Panc1 (cell line): ENCODE results near the gene KHSRP. TPM values are rescaled to one million over a fixed set of nuclear protein-coding genes. Genes with fewer than 3 reads are reported as not detected.
A peak's percentile ranks its signal among the peaks of the same experiment; 100 is the strongest.

Source experiments
- ATAC-seq: fragments of 200-7000 bp; cut with Tn5 transposase; 2 replicates; pipeline ENCODE4 v1.9.1; 2020; ENCODE audit warnings: mild to moderate bottlenecking, moderate library complexity
- BruUV-seq: library from RNA; stranded (reverse); fragments of 400-500 nt; replicated peaks from 2 replicates; lab custom pipeline; 2021; lab: Mats Ljungman, UMichigan
- CTCF ChIA-PET: fragments of 300-600 bp; sonication (Branson Sonifier 250); formaldehyde crosslinking; loops from one replicate; lab custom pipeline; 2022; ENCODE audit warnings: antibody characterized with exemption; lab: Charles Lee
- POLR2A ChIA-PET: fragments of 300-600 bp; sonication (Branson Sonifier 250); formaldehyde crosslinking; loops from one replicate; lab custom pipeline; 2022; ENCODE audit warnings: antibody characterized with exemption; lab: Charles Lee
- DNase-seq: peaks from one replicate; pipeline ENCODE4 v3.0.0-alpha.2; 2010; ENCODE audit warnings: low read depth, low spot score
- H3K27ac ChIP-seq: 2 replicates; pipeline ENCODE4 v1.5.1; 2011; ENCODE audit warnings: mild to moderate bottlenecking, low read length, inconsistent platforms
- H3K27me3 ChIP-seq: fragments of 200-500 bp; sonication (Bioruptor generic); 2 replicates; pipeline ENCODE4 v1.6.0; 2014; ENCODE audit warnings: low read length, inconsistent platforms; ENCODE audit not compliant: control insufficient read depth, insufficient read depth
- H3K36me3 ChIP-seq: fragments of 200-500 bp; sonication (Bioruptor generic); 2 replicates; pipeline ENCODE4 v1.5.1; 2014; ENCODE audit warnings: inconsistent platforms, mild to moderate bottlenecking, low read length, moderate library complexity; ENCODE audit not compliant: control insufficient read depth, insufficient read depth
- H3K4me1 ChIP-seq: 2 replicates; pipeline ENCODE4 v1.5.1; 2011; ENCODE audit warnings: inconsistent platforms, mild to moderate bottlenecking, low read length, moderate library complexity; ENCODE audit not compliant: control insufficient read depth, insufficient read depth
- H3K4me3 ChIP-seq, 2 experiments: 2 replicates each; pipeline ENCODE4 v1.5.1; 2011 to 2012; ENCODE audit warnings: low read depth in 2 of 2, low read length in 2 of 2, mild to moderate bottlenecking in 2 of 2, inconsistent platforms in 1 of 2, moderate library complexity in 1 of 2
- H3K9me3 ChIP-seq: fragments of 200-500 bp; sonication (Bioruptor generic); 2 replicates; pipeline ENCODE4 v1.5.1; 2014; ENCODE audit warnings: low read depth, mild to moderate bottlenecking, inconsistent platforms, low read length, moderate library complexity; ENCODE audit not compliant: control insufficient read depth, insufficient read depth
- CTCF ChIP-seq: fragments of 450-650 bp; IDR thresholded peaks from 2 replicates; pipeline ENCODE4 v1.5.1; 2017; ENCODE audit warnings: mild to moderate bottlenecking
- REST ChIP-seq, 2 experiments: IDR thresholded peaks; 2 replicates each; pipeline ENCODE4 v1.6.1; 2011 to 2012; ENCODE audit warnings: low read depth in 2 of 2, control low read depth in 1 of 2, low read length in 1 of 2, mild to moderate bottlenecking in 1 of 2, moderate library complexity in 1 of 2; ENCODE audit not compliant: insufficient read depth in 1 of 2
- in situ Hi-C: cut with HindIII; loops from 2 replicates; pipeline ENCODE4 v1.10.0; 2016; ENCODE audit warnings: low sequenced_read_pairs, low pct_unique_long_range_greater_than_20kb
- intact Hi-C: fragments of 100-400 bp; cut with micrococcal nuclease; formaldehyde crosslinking; loops from one replicate; pipeline ENCODE4 v1.10.0; 2022; ENCODE audit not compliant: unreplicated experiment
- total RNA-seq: library from RNA; stranded (reverse); gene quantifications from one replicate; pipeline ENCODE4 v1.2.1, GENCODE V29; 2021; ENCODE audit not compliant: unreplicated experiment

The KHSRP gene
- total RNA-seq, 1 experiment from 2014 or later = 333 TPM

GRCh38 chr19:6417713-6418561, 6.7 kb downstream of the KHSRP start:
- CTCF ChIA-PET = interaction anchor here (0.7 kb wide), 2 partner anchors 42 to 105 kb away, joined by 3 read pairs; partner anchors contain the start of gene SLC25A23

More at GRCh38 chr19:6417713-6418561, 6.7 kb downstream of the KHSRP start:
- in situ Hi-C loops = no loop called here
- TF ChIP-seq CTCF (peak; percentile 74; the same call in 1 of the 2 replicates), REST (IDR thresholded peaks at IDR 0.05; ENCODE audit: insufficient read depth in 1 of 2, low read depth in 2 of 2, low read length in 1 of 2) (no peak)
- intact Hi-C loops = no loop called here
- peaks cover 5% of the 10 kb centered on the region for H3K4me1 ChIP-seq
- POLR2A ChIA-PET = interaction anchor here (0.5 kb wide), 1 partner anchor 34 kb away, joined by 3 read pairs; no protein-coding TSS in a partner anchor
- H3K9me3 ChIP-seq = no peaks in the 10 kb centered on the region
- ATAC-seq (peak; percentile 72), DNase-seq (no peak)
- no peak overlapping the region for H3K4me3 ChIP-seq
- no peaks in the 10 kb centered on the region for H3K27me3 ChIP-seq
- H3K36me3 ChIP-seq = peaks cover 10% of the 10 kb centered on the region
- no TSS peak for BruUV-seq
- H3K27ac ChIP-seq = no peak overlapping the region
